Astrocyte of the cerebellum (primary cell): ENCODE measurements around the gene NRDC.

ENCODE experiments used
- DNase-seq: peaks from one replicate; pipeline ENCODE4 v3.0.0-alpha.2; 2011; ENCODE audit warnings: low read depth
- H3K4me3 ChIP-seq: 2 replicates; pipeline ENCODE4 v1.5.1; 2011; ENCODE audit warnings: mild to moderate bottlenecking, low read depth, low read length, moderate library complexity
- CTCF ChIP-seq: IDR thresholded peaks from 2 replicates; pipeline ENCODE4 v1.5.1; 2012; ENCODE audit warnings: low read length, low read depth, moderate library complexity, mild to moderate bottlenecking; ENCODE audit errors: missing control alignments
- in situ Hi-C: cut with HindIII; loops from 2 replicates; pipeline ENCODE4 v1.10.0; 2017; ENCODE audit warnings: low sequenced_read_pairs

Gene NRDC

GRCh38 chr1:51919684-51920083 is 41.2 kb upstream of the NRDC start:
- in situ Hi-C loops = loop anchor here (5.0 kb wide), 1 partner anchor 68 kb away; no protein-coding TSS in a partner anchor
- no peak for TF ChIP-seq CTCF
- H3K4me3 ChIP-seq = no peak overlapping the region
- DNase-seq = no peak

- no peak for DNase-seq
- no peak overlapping the region for H3K4me3 ChIP-seq
- no peak for TF ChIP-seq CTCF
- in situ Hi-C loops = loop anchor here (5.0 kb wide), 1 partner anchor 71 kb away; no protein-coding TSS in a partner anchor
Observed at GRCh38 chr1:51916587-51917405, 38.3 kb upstream of the NRDC start.

- no peak for DNase-seq
- in situ Hi-C loops = loop anchor here (5.0 kb wide), 1 partner anchor 71 kb away; no protein-coding TSS in a partner anchor
- H3K4me3 ChIP-seq = no peak overlapping the region
- no peak for TF ChIP-seq CTCF
Observed at GRCh38 chr1:51915951-51916350, 37.4 kb upstream of the NRDC start.

- in situ Hi-C loops = no loop called here
- no peak for DNase-seq
- H3K4me3 ChIP-seq = no peak overlapping the region
- no peak for TF ChIP-seq CTCF
Observed at GRCh38 chr1:51912881-51913280, 34.4 kb upstream of the NRDC start.

GRCh38 chr1:51910221-51911000 is 31.9 kb upstream of the NRDC start:
- in situ Hi-C loops = no loop called here
- DNase-seq = no peak
- no peak overlapping the region for H3K4me3 ChIP-seq
- no peak for TF ChIP-seq CTCF

- H3K4me3 ChIP-seq = no peak overlapping the region
- TF ChIP-seq CTCF = no peak
- no peak for DNase-seq
- in situ Hi-C loops = no loop called here
Observed at GRCh38 chr1:51908499-51908898, 30.0 kb upstream of the NRDC start.
